ENCODE results near the gene EVC2.

The EVC2 gene

GRCh38 chr4:5708449-5709206 is at the start of gene EVC2:
EVC2 (minus strand) TSS chr4:5708559; CDS start chr4:5708513, 46 bp downstream.
- DNase-seq (ENCODE audit: low spot score): no peak

- DNase-seq (ENCODE audit: low spot score): no peak
These were observed 49.6 kb upstream of the EVC2 start for GRCh38 chr4:5757954-5758353.

- DNase-seq (ENCODE audit: low spot score): peak; percentile 39
These were observed 49.2 kb upstream of the EVC2 start for GRCh38 chr4:5757536-5757935.

GRCh38 chr4:5757091-5757490 is 48.7 kb upstream of the EVC2 start:
- no peak for DNase-seq (ENCODE audit: low spot score)

GRCh38 chr4:5756271-5756670 is 47.9 kb upstream of the EVC2 start:
- DNase-seq (ENCODE audit: low spot score): no peak

GRCh38 chr4:5755679-5756078 is 47.3 kb upstream of the EVC2 start:
- DNase-seq (ENCODE audit: low spot score): no peak

GRCh38 chr4:5755161-5755560 is 46.8 kb upstream of the EVC2 start:
- no peak for DNase-seq (ENCODE audit: low spot score)

GRCh38 chr4:5754529-5754881 is 46.1 kb upstream of the EVC2 start:
- no peak for DNase-seq (ENCODE audit: low spot score)

GRCh38 chr4:5753766-5754528 is 45.6 kb upstream of the EVC2 start:
- peak; percentile 58 for DNase-seq (ENCODE audit: low spot score)

GRCh38 chr4:5753366-5753765 is 45.0 kb upstream of the EVC2 start:
- DNase-seq (ENCODE audit: low spot score): no peak

- DNase-seq (ENCODE audit: low spot score): no peak
These were observed 44.2 kb upstream of the EVC2 start for GRCh38 chr4:5752376-5753184.

GRCh38 chr4:5751666-5752375 is 43.5 kb upstream of the EVC2 start:
- DNase-seq (ENCODE audit: low spot score): no peak

- DNase-seq (ENCODE audit: low spot score): no peak
These were observed 42.7 kb upstream of the EVC2 start for GRCh38 chr4:5750946-5751665.

GRCh38 chr4:5750052-5750945 is 41.9 kb upstream of the EVC2 start:
- no peak for DNase-seq (ENCODE audit: low spot score)

- DNase-seq (ENCODE audit: low spot score): no peak
These were observed 41.2 kb upstream of the EVC2 start for GRCh38 chr4:5749568-5749967.

- DNase-seq (ENCODE audit: low spot score): no peak
These were observed 39.5 kb upstream of the EVC2 start for GRCh38 chr4:5747738-5748375.

GRCh38 chr4:5746829-5747737 is 38.7 kb upstream of the EVC2 start:
- DNase-seq (ENCODE audit: low spot score): no peak

GRCh38 chr4:5746250-5746649 is 37.9 kb upstream of the EVC2 start:
- no peak for DNase-seq (ENCODE audit: low spot score)

- DNase-seq (ENCODE audit: low spot score): no peak
These were observed 34.6 kb upstream of the EVC2 start for GRCh38 chr4:5742968-5743367.

All from SW480 (cell line).